ENCODE data around the gene LRRK1.

Gene LRRK1

GRCh38 chr15:100880897-100881242, 38.3 kb upstream of the LRRK1 start:
- Histone ChIP-seq H2BK15ac (replicated peaks; ENCODE audit: low read depth) (no peak overlapping the region), H3K18ac (ENCODE audit: low read length) (no peak overlapping the region), H3K9ac (ENCODE audit: low read length) (peak overlapping the region; percentile 65), H3K27me3 (ENCODE audit: insufficient read depth, low read length, poor library complexity) (peaks cover 14% of the 10 kb centered on the region), H4K5ac (ENCODE audit: low read length) (no peak overlapping the region), H3K36me3 (ENCODE audit: control insufficient read depth, insufficient read depth, low read length) (no peaks in the 10 kb centered on the region), H3K4me1 (ENCODE audit: control insufficient read depth, low read depth, low read length) (no peaks in the 10 kb centered on the region), H3K27ac (ENCODE audit: low read depth, low read length) (no peak overlapping the region), H2AK5ac (ENCODE audit: low read length) (no peak overlapping the region), H3K4me2 (ENCODE audit: low read length) (peak overlapping the region; percentile 85), H3K79me1 (ENCODE audit: low read length) (no peaks in the 10 kb centered on the region), H3K56ac (ENCODE audit: low read length) (peak overlapping the region; percentile 79), H3K4ac (ENCODE audit: low read depth, low read length) (no peak overlapping the region), H4K8ac (ENCODE audit: low read depth, low read length) (no peak overlapping the region), H3K4me3 (ENCODE audit: low read length) (no peak overlapping the region), H2BK5ac (ENCODE audit: low read length) (no peak overlapping the region), H2BK120ac (ENCODE audit: low read depth, low read length) (no peak overlapping the region), H3K79me2 (ENCODE audit: control insufficient read depth, insufficient read depth, low read length) (no peaks in the 10 kb centered on the region), H3K23ac (ENCODE audit: low read length) (peak overlapping the region; percentile 35)
- DNase-seq, result no peak
- WGBS (ENCODE audit: extremely low coverage, insufficient coverage, low lambda C conversion rate), result no CpG with 5 or more reads among the region's 10 CpGs

- Histone ChIP-seq H3K79me1 (ENCODE audit: low read length) (no peaks in the 10 kb centered on the region), H3K4me3 (ENCODE audit: low read length) (no peak overlapping the region), H3K4me1 (ENCODE audit: control insufficient read depth, low read depth, low read length) (no peaks in the 10 kb centered on the region), H3K27me3 (ENCODE audit: insufficient read depth, low read length, poor library complexity) (peaks cover 14% of the 10 kb centered on the region), H3K4me2 (ENCODE audit: low read length) (no peak overlapping the region), H4K8ac (ENCODE audit: low read depth, low read length) (no peak overlapping the region), H3K56ac (ENCODE audit: low read length) (no peak overlapping the region), H3K36me3 (ENCODE audit: control insufficient read depth, insufficient read depth, low read length) (no peaks in the 10 kb centered on the region), H3K18ac (ENCODE audit: low read length) (no peak overlapping the region), H3K27ac (ENCODE audit: low read depth, low read length) (no peak overlapping the region), H3K9ac (ENCODE audit: low read length) (no peak overlapping the region), H2AK5ac (ENCODE audit: low read length) (no peak overlapping the region), H3K4ac (ENCODE audit: low read depth, low read length) (no peak overlapping the region), H2BK5ac (ENCODE audit: low read length) (no peak overlapping the region), H3K79me2 (ENCODE audit: control insufficient read depth, insufficient read depth, low read length) (no peaks in the 10 kb centered on the region), H3K23ac (ENCODE audit: low read length) (no peak overlapping the region), H4K5ac (ENCODE audit: low read length) (no peak overlapping the region), H2BK120ac (ENCODE audit: low read depth, low read length) (no peak overlapping the region), H2BK15ac (replicated peaks; ENCODE audit: low read depth) (no peak overlapping the region)
- no peak for DNase-seq
- no CpG with 5 or more reads among the region's 14 CpGs for WGBS (ENCODE audit: extremely low coverage, insufficient coverage, low lambda C conversion rate)
Observed at GRCh38 chr15:100881573-100882336, 37.4 kb upstream of the LRRK1 start.

GRCh38 chr15:100885116-100885515, 34.0 kb upstream of the LRRK1 start:
- no peak overlapping the region for H3K27ac ChIP-seq (ENCODE audit: low read depth, low read length)
- H3K36me3 ChIP-seq (ENCODE audit: control insufficient read depth, insufficient read depth, low read length), result no peaks in the 10 kb centered on the region
- no peak for DNase-seq
- no peak overlapping the region for H3K4me3 ChIP-seq (ENCODE audit: low read length)
- H2BK15ac ChIP-seq (replicated peaks; ENCODE audit: low read depth), result no peak overlapping the region
- H3K27me3 ChIP-seq (ENCODE audit: insufficient read depth, low read length, poor library complexity), result peaks cover 10% of the 10 kb centered on the region
- H2BK5ac ChIP-seq (ENCODE audit: low read length), result no peak overlapping the region
- no peak overlapping the region for H4K8ac ChIP-seq (ENCODE audit: low read depth, low read length)
- H2AK5ac ChIP-seq (ENCODE audit: low read length), result no peak overlapping the region
- H2BK120ac ChIP-seq (ENCODE audit: low read depth, low read length), result no peak overlapping the region
- H3K79me2 ChIP-seq (ENCODE audit: control insufficient read depth, insufficient read depth, low read length), result no peaks in the 10 kb centered on the region
- H3K4ac ChIP-seq (ENCODE audit: low read depth, low read length), result no peak overlapping the region
- H3K79me1 ChIP-seq (ENCODE audit: low read length), result no peaks in the 10 kb centered on the region
- no peak overlapping the region for H3K4me2 ChIP-seq (ENCODE audit: low read length)
- H3K4me1 ChIP-seq (ENCODE audit: control insufficient read depth, low read depth, low read length), result no peaks in the 10 kb centered on the region
- no peak overlapping the region for H3K56ac ChIP-seq (ENCODE audit: low read length)
- no peak overlapping the region for H3K23ac ChIP-seq (ENCODE audit: low read length)
- H3K9ac ChIP-seq (ENCODE audit: low read length), result no peak overlapping the region
- no peak overlapping the region for H4K5ac ChIP-seq (ENCODE audit: low read length)
- WGBS (ENCODE audit: extremely low coverage, insufficient coverage, low lambda C conversion rate), result no CpG with 5 or more reads among the region's 8 CpGs
- no peak overlapping the region for H3K18ac ChIP-seq (ENCODE audit: low read length)

- H2BK15ac ChIP-seq (replicated peaks; ENCODE audit: low read depth), result no peak overlapping the region
- no peaks in the 10 kb centered on the region for H3K79me2 ChIP-seq (ENCODE audit: control insufficient read depth, insufficient read depth, low read length)
- H3K56ac ChIP-seq (ENCODE audit: low read length), result no peak overlapping the region
- H3K4me1 ChIP-seq (ENCODE audit: control insufficient read depth, low read depth, low read length), result no peaks in the 10 kb centered on the region
- no peak overlapping the region for H4K8ac ChIP-seq (ENCODE audit: low read depth, low read length)
- no peaks in the 10 kb centered on the region for H3K36me3 ChIP-seq (ENCODE audit: control insufficient read depth, insufficient read depth, low read length)
- H3K27ac ChIP-seq (ENCODE audit: low read depth, low read length), result no peak overlapping the region
- no peak overlapping the region for H3K18ac ChIP-seq (ENCODE audit: low read length)
- WGBS (ENCODE audit: extremely low coverage, insufficient coverage, low lambda C conversion rate), result no CpG with 5 or more reads among the region's 7 CpGs
- no peak overlapping the region for H2BK5ac ChIP-seq (ENCODE audit: low read length)
- no peak overlapping the region for H3K4me2 ChIP-seq (ENCODE audit: low read length)
- H3K4me3 ChIP-seq (ENCODE audit: low read length), result no peak overlapping the region
- no peaks in the 10 kb centered on the region for H3K79me1 ChIP-seq (ENCODE audit: low read length)
- H3K9ac ChIP-seq (ENCODE audit: low read length), result no peak overlapping the region
- no peak overlapping the region for H2AK5ac ChIP-seq (ENCODE audit: low read length)
- no peak overlapping the region for H3K23ac ChIP-seq (ENCODE audit: low read length)
- H2BK120ac ChIP-seq (ENCODE audit: low read depth, low read length), result no peak overlapping the region
- DNase-seq, result no peak
- peaks cover 4% of the 10 kb centered on the region for H3K27me3 ChIP-seq (ENCODE audit: insufficient read depth, low read length, poor library complexity)
- H4K5ac ChIP-seq (ENCODE audit: low read length), result no peak overlapping the region
- no peak overlapping the region for H3K4ac ChIP-seq (ENCODE audit: low read depth, low read length)
Observed at GRCh38 chr15:100885811-100886210, 33.3 kb upstream of the LRRK1 start.

- Histone ChIP-seq H3K79me1 (ENCODE audit: low read length) (no peaks in the 10 kb centered on the region), H2BK5ac (ENCODE audit: low read length) (no peak overlapping the region), H3K18ac (ENCODE audit: low read length) (no peak overlapping the region), H3K27ac (ENCODE audit: low read depth, low read length) (no peak overlapping the region), H3K4me1 (ENCODE audit: control insufficient read depth, low read depth, low read length) (no peaks in the 10 kb centered on the region), H2BK15ac (replicated peaks; ENCODE audit: low read depth) (no peak overlapping the region), H4K8ac (ENCODE audit: low read depth, low read length) (no peak overlapping the region), H2BK120ac (ENCODE audit: low read depth, low read length) (no peak overlapping the region), H3K23ac (ENCODE audit: low read length) (no peak overlapping the region), H3K4me2 (ENCODE audit: low read length) (no peak overlapping the region), H3K4ac (ENCODE audit: low read depth, low read length) (no peak overlapping the region), H3K79me2 (ENCODE audit: control insufficient read depth, insufficient read depth, low read length) (no peaks in the 10 kb centered on the region), H3K4me3 (ENCODE audit: low read length) (no peak overlapping the region), H2AK5ac (ENCODE audit: low read length) (no peak overlapping the region), H3K56ac (ENCODE audit: low read length) (no peak overlapping the region), H3K27me3 (ENCODE audit: insufficient read depth, low read length, poor library complexity) (no peaks in the 10 kb centered on the region), H3K9ac (ENCODE audit: low read length) (no peak overlapping the region), H4K5ac (ENCODE audit: low read length) (no peak overlapping the region), H3K36me3 (ENCODE audit: control insufficient read depth, insufficient read depth, low read length) (no peaks in the 10 kb centered on the region)
- no peak for DNase-seq
- no CpG with 5 or more reads among the region's 22 CpGs for WGBS (ENCODE audit: extremely low coverage, insufficient coverage, low lambda C conversion rate)
Observed at GRCh38 chr15:100887211-100887913, 31.8 kb upstream of the LRRK1 start.

All from mesendoderm (in vitro differentiated cells).